Measurements from ENCODE around the gene NSL1. TPM values are rescaled to one million over a fixed set of nuclear protein-coding genes. Genes with fewer than 3 reads are reported as not detected.

The NSL1 gene
- total RNA-seq, 4 donors from 2014 or later, result 17.7 to 46.8 (median 33.5) TPM

DNA sequence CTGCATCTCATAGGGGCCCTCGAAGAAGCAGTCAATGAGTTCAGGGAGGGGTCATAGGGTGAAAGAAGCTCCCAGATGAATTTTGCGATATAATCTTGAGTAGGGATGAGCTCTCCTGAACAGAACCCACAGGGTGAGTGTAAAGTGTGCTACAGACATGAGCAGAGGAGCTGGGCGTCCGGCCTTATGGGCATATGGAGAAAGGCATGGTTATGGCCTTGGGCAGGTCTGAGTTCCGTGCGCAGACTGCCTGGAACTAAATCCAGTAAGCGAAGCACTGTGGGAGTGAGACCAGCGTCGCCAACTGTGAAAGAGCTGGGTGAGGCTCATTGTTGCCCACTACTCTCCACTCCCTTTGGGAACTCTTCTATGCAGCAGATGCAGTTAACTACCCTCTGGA is 28.7 kb downstream of the NSL1 start:
- TF ChIP-seq, protein P1, sequence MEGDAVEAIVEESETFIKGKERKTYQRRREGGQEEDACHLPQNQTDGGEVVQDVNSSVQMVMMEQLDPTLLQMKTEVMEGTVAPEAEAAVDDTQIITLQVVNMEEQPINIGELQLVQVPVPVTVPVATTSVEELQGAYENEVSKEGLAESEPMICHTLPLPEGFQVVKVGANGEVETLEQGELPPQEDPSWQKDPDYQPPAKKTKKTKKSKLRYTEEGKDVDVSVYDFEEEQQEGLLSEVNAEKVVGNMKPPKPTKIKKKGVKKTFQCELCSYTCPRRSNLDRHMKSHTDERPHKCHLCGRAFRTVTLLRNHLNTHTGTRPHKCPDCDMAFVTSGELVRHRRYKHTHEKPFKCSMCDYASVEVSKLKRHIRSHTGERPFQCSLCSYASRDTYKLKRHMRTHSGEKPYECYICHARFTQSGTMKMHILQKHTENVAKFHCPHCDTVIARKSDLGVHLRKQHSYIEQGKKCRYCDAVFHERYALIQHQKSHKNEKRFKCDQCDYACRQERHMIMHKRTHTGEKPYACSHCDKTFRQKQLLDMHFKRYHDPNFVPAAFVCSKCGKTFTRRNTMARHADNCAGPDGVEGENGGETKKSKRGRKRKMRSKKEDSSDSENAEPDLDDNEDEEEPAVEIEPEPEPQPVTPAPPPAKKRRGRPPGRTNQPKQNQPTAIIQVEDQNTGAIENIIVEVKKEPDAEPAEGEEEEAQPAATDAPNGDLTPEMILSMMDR (IDR thresholded peaks at IDR 0.05; ENCODE audit: low read depth), result no peak

- TF ChIP-seq, protein P1 (IDR thresholded peaks at IDR 0.05; ENCODE audit: low read depth), result no peak
Measured at GRCh38 chr1:212762234-212762633, 29.3 kb downstream of the NSL1 start.

GRCh38 chr1:212760126-212760823 is 31.3 kb downstream of the NSL1 start:
- TF ChIP-seq, protein P1 (IDR thresholded peaks at IDR 0.05; ENCODE audit: low read depth), result no peak

- TF ChIP-seq, protein P1 (IDR thresholded peaks at IDR 0.05; ENCODE audit: low read depth), result no peak
Measured at GRCh38 chr1:212759683-212760082, 31.9 kb downstream of the NSL1 start.

GRCh38 chr1:212754680-212755079 is 36.9 kb downstream of the NSL1 start:
- TF ChIP-seq, protein P1 (IDR thresholded peaks at IDR 0.05; ENCODE audit: low read depth), result no peak

DNA sequence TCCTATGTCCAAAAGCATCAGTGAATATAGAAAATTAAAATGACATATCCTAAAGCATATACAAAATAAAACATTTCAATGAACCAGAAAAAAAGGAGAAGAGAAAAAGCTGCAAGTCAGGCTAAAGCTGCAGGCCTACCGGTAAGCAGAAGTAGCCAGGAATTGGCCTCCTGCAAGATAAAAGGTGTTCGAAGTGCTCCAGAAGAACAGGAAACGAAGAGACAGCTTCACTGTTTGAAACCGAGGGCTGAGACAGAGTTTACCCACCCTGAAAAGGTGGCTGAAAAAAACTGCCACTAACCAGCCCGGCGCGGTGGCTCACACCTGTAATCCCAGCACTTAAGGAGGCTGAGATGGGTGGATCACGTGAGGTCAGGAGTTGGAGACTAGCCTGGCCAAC is 37.4 kb downstream of the NSL1 start:
- TF ChIP-seq, protein P1 (IDR thresholded peaks at IDR 0.05; ENCODE audit: low read depth), result no peak

DNA sequence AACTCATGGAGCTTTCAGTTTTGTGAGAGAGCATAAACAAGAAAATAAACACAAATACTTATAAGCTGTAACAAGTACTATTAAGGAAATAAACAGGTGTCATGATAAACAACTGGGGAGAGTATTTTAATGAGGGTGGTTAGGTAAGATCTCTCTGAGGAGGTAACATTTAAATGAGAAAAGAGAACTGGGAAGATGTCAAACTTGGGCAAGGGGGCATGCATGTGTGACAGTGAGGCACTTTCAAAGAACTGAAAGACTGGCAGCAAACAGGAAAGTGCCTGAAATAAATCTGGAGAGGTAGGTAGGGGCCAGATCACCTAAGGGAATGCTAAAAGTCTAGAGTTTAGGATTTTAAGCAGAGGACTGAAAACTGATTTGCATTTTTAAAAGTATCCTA is 37.8 kb downstream of the NSL1 start:
- TF ChIP-seq, protein P1 (IDR thresholded peaks at IDR 0.05; ENCODE audit: low read depth), result no peak

All from subcutaneous adipose tissue (tissue), 4 donors.